KMS-11 (cell line): ENCODE data around the gene CPD.

Experiments
- H2AFZ ChIP-seq: fragments of 200-600 bp; sonication (generic); 2 replicates; pipeline ENCODE4 v1.6.1; 2016; ENCODE audit warnings: antibody characterized with exemption, mixed run types, low read depth
- H3K27ac ChIP-seq: fragments of 200-600 bp; sonication (generic); 2 replicates; pipeline ENCODE4 v1.6.1; 2016; ENCODE audit warnings: mild to moderate bottlenecking, mixed run types
- H3K27me3 ChIP-seq: fragments of 200-600 bp; sonication (generic); 2 replicates; pipeline ENCODE4 v1.6.1; 2017; ENCODE audit warnings: mild to moderate bottlenecking, low read depth, mixed run types, moderate library complexity; ENCODE audit not compliant: insufficient read depth
- H3K36me3 ChIP-seq: fragments of 200-600 bp; sonication (generic); 2 replicates; pipeline ENCODE4 v1.6.1; 2017; ENCODE audit warnings: mild to moderate bottlenecking, mixed run types; ENCODE audit not compliant: insufficient read depth
- H3K4me1 ChIP-seq: fragments of 200-600 bp; sonication (generic); 2 replicates; pipeline ENCODE4 v1.6.1; 2016; ENCODE audit warnings: mild to moderate bottlenecking, low read depth, mixed run types; ENCODE audit not compliant: poor library complexity, severe bottlenecking
- H3K4me2 ChIP-seq: fragments of 200-600 bp; sonication (generic); 2 replicates; pipeline ENCODE4 v1.7.0; 2016; ENCODE audit warnings: mild to moderate bottlenecking, mixed run types
- H3K4me3 ChIP-seq: fragments of 200-600 bp; sonication (generic); IDR thresholded peaks from 2 replicates; pipeline ENCODE4 v1.6.1; 2017; ENCODE audit warnings: low read depth, low read length, mixed read lengths; ENCODE audit not compliant: insufficient read depth
- H3K79me2 ChIP-seq: fragments of 200-600 bp; sonication (generic); 2 replicates; pipeline ENCODE4 v1.6.1; 2016; ENCODE audit warnings: low read depth, mixed run types; ENCODE audit not compliant: insufficient read depth
- H3K9ac ChIP-seq: fragments of 200-600 bp; sonication (generic); 2 replicates; pipeline ENCODE4 v1.6.1; 2016; ENCODE audit warnings: mild to moderate bottlenecking, mixed run types
- H4K20me1 ChIP-seq: fragments of 200-600 bp; sonication (generic); 2 replicates; pipeline ENCODE4 v1.6.1; 2016; ENCODE audit warnings: mild to moderate bottlenecking, mixed run types; ENCODE audit not compliant: insufficient read depth
- CTCF ChIP-seq: fragments of 200-600 bp; sonication (generic); conservative IDR thresholded peaks from 2 replicates; pipeline ENCODE4 v1.6.1; 2017; ENCODE audit warnings: low read depth, mild to moderate bottlenecking, antibody characterized with exemption, low read length, moderate library complexity, mixed read lengths

Gene CPD

GRCh38 chr17:30379303-30379902 is 676 bp downstream of the CPD start:
- no peaks in the 10 kb centered on the region for H3K36me3 ChIP-seq
- peak overlapping the region; percentile 7; the same call in 1 of the 2 replicates for H3K27ac ChIP-seq
- peak overlapping the region; percentile 95; the same call in 1 of the 2 replicates for H2AFZ ChIP-seq

GRCh38 chr17:30379903-30380381 is 1.2 kb downstream of the CPD start:
- no peaks in the 10 kb centered on the region for H3K27me3 ChIP-seq
- TF ChIP-seq CTCF = no peak
- peaks cover 67% of the 10 kb centered on the region for H3K4me1 ChIP-seq
- H3K36me3 ChIP-seq = no peaks in the 10 kb centered on the region
- peak overlapping the region; percentile 95; the same call in 1 of the 2 replicates for H2AFZ ChIP-seq
- H3K79me2 ChIP-seq = peaks cover 18% of the 10 kb centered on the region; the same call in 1 of the 2 replicates
- peak overlapping the region; percentile 50; the same call in 1 of the 2 replicates for H3K9ac ChIP-seq
- peak overlapping the region; percentile 46 for H3K4me3 ChIP-seq
- H3K4me2 ChIP-seq = peak overlapping the region; percentile 56
- no peak overlapping the region for H3K27ac ChIP-seq
- no peaks in the 10 kb centered on the region; the same call in 1 of the 2 replicates for H4K20me1 ChIP-seq

More at GRCh38 chr17:30379303-30379902, 676 bp downstream of the CPD start:
- H3K4me3 ChIP-seq = peak overlapping the region; percentile 46
- H3K27me3 ChIP-seq = no peaks in the 10 kb centered on the region
- H3K9ac ChIP-seq = peak overlapping the region; percentile 50; the same call in 1 of the 2 replicates
- H3K4me1 ChIP-seq = peaks cover 71% of the 10 kb centered on the region
- no peaks in the 10 kb centered on the region; the same call in 1 of the 2 replicates for H4K20me1 ChIP-seq
- H3K4me2 ChIP-seq = peak overlapping the region; percentile 56
- TF ChIP-seq CTCF = no peak
- H3K79me2 ChIP-seq = peaks cover 18% of the 10 kb centered on the region; the same call in 1 of the 2 replicates

GRCh38 chr17:30380643-30381339 is 2.1 kb downstream of the CPD start:
- Histone ChIP-seq H3K4me3 (no peak overlapping the region), H3K4me1 (peaks cover 58% of the 10 kb centered on the region), H3K36me3 (no peaks in the 10 kb centered on the region), H3K79me2 (peaks cover 18% of the 10 kb centered on the region; the same call in 1 of the 2 replicates), H3K27ac (no peak overlapping the region), H4K20me1 (no peaks in the 10 kb centered on the region; the same call in 1 of the 2 replicates), H3K27me3 (no peaks in the 10 kb centered on the region), H3K9ac (no peak overlapping the region), H2AFZ (no peak overlapping the region), H3K4me2 (peak overlapping the region; percentile 56)
- TF ChIP-seq CTCF = no peak

GRCh38 chr17:30381340-30381659 is 2.6 kb downstream of the CPD start:
- no peak overlapping the region for H2AFZ ChIP-seq
- TF ChIP-seq CTCF = no peak
- H3K9ac ChIP-seq = no peak overlapping the region
- peak overlapping the region; percentile 56 for H3K4me2 ChIP-seq
- H3K36me3 ChIP-seq = no peaks in the 10 kb centered on the region
- H3K4me1 ChIP-seq = peaks cover 53% of the 10 kb centered on the region
- H4K20me1 ChIP-seq = no peaks in the 10 kb centered on the region; the same call in 1 of the 2 replicates
- H3K79me2 ChIP-seq = peaks cover 18% of the 10 kb centered on the region; the same call in 1 of the 2 replicates
- H3K27me3 ChIP-seq = no peaks in the 10 kb centered on the region
- no peak overlapping the region for H3K4me3 ChIP-seq
- H3K27ac ChIP-seq = no peak overlapping the region
